Ishikawa (cell line): Measurements from ENCODE around the gene GRID2.

Experiments
- CEBPB ChIP-seq: IDR thresholded peaks from 2 replicates; pipeline ENCODE4 v1.6.1; 2012
- CREB1 ChIP-seq: IDR thresholded peaks from 2 replicates; pipeline ENCODE4 v1.6.1; 2012; ENCODE audit warnings: low read depth
- EGR1 ChIP-seq: IDR thresholded peaks from 2 replicates; pipeline ENCODE4 v1.6.1; 2012
- EP300 ChIP-seq: IDR thresholded peaks from 2 replicates; pipeline ENCODE4 v1.6.1; 2012; ENCODE audit warnings: borderline replicate concordance
- FOXM1 ChIP-seq: IDR thresholded peaks from 2 replicates; pipeline ENCODE4 v1.6.1; 2012; ENCODE audit warnings: low read depth, borderline replicate concordance
- RAD21 ChIP-seq: IDR thresholded peaks from 2 replicates; pipeline ENCODE4 v1.6.1; 2012; ENCODE audit warnings: low read depth
- TAF1 ChIP-seq: IDR thresholded peaks from 2 replicates; pipeline ENCODE4 v1.6.1; 2012; ENCODE audit warnings: low read depth, mild to moderate bottlenecking
- TCF12 ChIP-seq: IDR thresholded peaks from 2 replicates; pipeline ENCODE4 v1.6.1; 2012; ENCODE audit warnings: low read depth
- TEAD4 ChIP-seq: IDR thresholded peaks from 2 replicates; pipeline ENCODE4 v1.6.1; 2012
- YY1 ChIP-seq: IDR thresholded peaks from 2 replicates; pipeline ENCODE4 v1.6.1; 2012; ENCODE audit warnings: low read depth
- ZBTB7A ChIP-seq: IDR thresholded peaks from 2 replicates; pipeline ENCODE4 v1.6.1; 2012; ENCODE audit warnings: low read depth
- TF ChIP-seq, protein P1 (sequence below): IDR thresholded peaks from 2 replicates; pipeline ENCODE4 v1.6.1; 2012
- TF ChIP-seq, protein P2 (sequence below): IDR thresholded peaks from 2 replicates; pipeline ENCODE4 v1.6.1; 2012; ENCODE audit warnings: low read depth, mild to moderate bottlenecking

DNA sequence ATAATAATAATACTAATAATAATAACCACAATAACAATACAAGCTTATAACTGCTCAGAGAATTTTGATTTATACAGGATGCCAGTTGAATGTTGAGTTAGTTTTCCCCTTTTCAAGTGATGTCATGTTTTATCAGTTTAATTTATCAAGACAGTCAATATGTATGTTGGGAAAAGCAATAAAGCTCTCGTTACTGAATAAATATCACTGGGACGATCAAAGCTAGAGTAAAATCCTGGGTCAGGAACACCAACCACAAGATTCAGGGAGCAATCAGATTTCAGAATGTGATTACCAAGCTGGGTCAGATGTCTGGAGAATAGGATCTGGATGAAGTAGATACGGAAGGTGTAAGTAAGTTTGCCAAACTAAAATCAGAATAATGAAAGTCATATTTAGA is 179.6 kb downstream of the GRID2 start:
- TF ChIP-seq TCF12 = no peak
- no peak for TF ChIP-seq EP300
- no peak for TF ChIP-seq RAD21
- no peak for TF ChIP-seq EGR1
- TF ChIP-seq, protein P1, sequence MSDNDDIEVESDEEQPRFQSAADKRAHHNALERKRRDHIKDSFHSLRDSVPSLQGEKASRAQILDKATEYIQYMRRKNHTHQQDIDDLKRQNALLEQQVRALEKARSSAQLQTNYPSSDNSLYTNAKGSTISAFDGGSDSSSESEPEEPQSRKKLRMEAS = no peak
- TF ChIP-seq TAF1 = no peak
- no peak for TF ChIP-seq FOXM1
- TF ChIP-seq TEAD4 = no peak
- no peak for TF ChIP-seq YY1
- TF ChIP-seq, protein P2, sequence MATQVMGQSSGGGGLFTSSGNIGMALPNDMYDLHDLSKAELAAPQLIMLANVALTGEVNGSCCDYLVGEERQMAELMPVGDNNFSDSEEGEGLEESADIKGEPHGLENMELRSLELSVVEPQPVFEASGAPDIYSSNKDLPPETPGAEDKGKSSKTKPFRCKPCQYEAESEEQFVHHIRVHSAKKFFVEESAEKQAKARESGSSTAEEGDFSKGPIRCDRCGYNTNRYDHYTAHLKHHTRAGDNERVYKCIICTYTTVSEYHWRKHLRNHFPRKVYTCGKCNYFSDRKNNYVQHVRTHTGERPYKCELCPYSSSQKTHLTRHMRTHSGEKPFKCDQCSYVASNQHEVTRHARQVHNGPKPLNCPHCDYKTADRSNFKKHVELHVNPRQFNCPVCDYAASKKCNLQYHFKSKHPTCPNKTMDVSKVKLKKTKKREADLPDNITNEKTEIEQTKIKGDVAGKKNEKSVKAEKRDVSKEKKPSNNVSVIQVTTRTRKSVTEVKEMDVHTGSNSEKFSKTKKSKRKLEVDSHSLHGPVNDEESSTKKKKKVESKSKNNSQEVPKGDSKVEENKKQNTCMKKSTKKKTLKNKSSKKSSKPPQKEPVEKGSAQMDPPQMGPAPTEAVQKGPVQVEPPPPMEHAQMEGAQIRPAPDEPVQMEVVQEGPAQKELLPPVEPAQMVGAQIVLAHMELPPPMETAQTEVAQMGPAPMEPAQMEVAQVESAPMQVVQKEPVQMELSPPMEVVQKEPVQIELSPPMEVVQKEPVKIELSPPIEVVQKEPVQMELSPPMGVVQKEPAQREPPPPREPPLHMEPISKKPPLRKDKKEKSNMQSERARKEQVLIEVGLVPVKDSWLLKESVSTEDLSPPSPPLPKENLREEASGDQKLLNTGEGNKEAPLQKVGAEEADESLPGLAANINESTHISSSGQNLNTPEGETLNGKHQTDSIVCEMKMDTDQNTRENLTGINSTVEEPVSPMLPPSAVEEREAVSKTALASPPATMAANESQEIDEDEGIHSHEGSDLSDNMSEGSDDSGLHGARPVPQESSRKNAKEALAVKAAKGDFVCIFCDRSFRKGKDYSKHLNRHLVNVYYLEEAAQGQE = no peak
- TF ChIP-seq CEBPB = no peak
- no peak for TF ChIP-seq CREB1
- TF ChIP-seq ZBTB7A = no peak
